Osteocyte (in vitro differentiated cells): ENCODE data around the gene MEGF11. TPM values are rescaled to one million over a fixed set of nuclear protein-coding genes. Genes with fewer than 3 reads are reported as not detected.

ENCODE experiments used
- DNase-seq: peaks from one replicate; pipeline ENCODE4 v3.0.0; 2021; ENCODE audit warnings: mixed read lengths; ENCODE audit not compliant: unreplicated experiment; ENCODE audit errors: extremely low spot score
- H3K27ac Mint-ChIP-seq: one replicate; pipeline ENCODE4 v1.8.0; 2021; ENCODE audit warnings: mild to moderate bottlenecking, mixed read lengths; ENCODE audit not compliant: unreplicated experiment
- H3K27me3 Mint-ChIP-seq: one replicate; pipeline ENCODE4 v1.8.0; 2021; ENCODE audit warnings: mixed read lengths; ENCODE audit not compliant: unreplicated experiment
- H3K36me3 Mint-ChIP-seq: one replicate; pipeline ENCODE4 v1.8.0; 2021; ENCODE audit warnings: mixed read lengths; ENCODE audit not compliant: unreplicated experiment
- H3K4me1 Mint-ChIP-seq: one replicate; pipeline ENCODE4 v1.8.0; 2021; ENCODE audit warnings: mixed read lengths; ENCODE audit not compliant: unreplicated experiment
- H3K4me3 Mint-ChIP-seq: one replicate; pipeline ENCODE4 v1.8.0; 2021; ENCODE audit warnings: mild to moderate bottlenecking, moderate library complexity, mixed read lengths; ENCODE audit not compliant: unreplicated experiment
- H3K9me3 Mint-ChIP-seq: one replicate; pipeline ENCODE4 v1.8.0; 2021; ENCODE audit warnings: mixed read lengths; ENCODE audit not compliant: unreplicated experiment
- total RNA-seq: library from RNA; stranded (reverse); gene quantifications from 2 replicates; pipeline ENCODE4 v1.2.1, GENCODE V29; 2021
- TF ChIP-seq, protein P1 (sequence below): fragments of 200-600 bp; sonication (generic); IDR thresholded peaks from 2 replicates; pipeline ENCODE4 v1.5.0; 2021; ENCODE audit warnings: antibody characterized with exemption, mild to moderate bottlenecking, moderate library complexity

Gene MEGF11
- total RNA-seq, 1 donor from 2014 or later = not detected

GRCh38 chr15:66184492-66184891 lies 69.1 kb downstream of the MEGF11 start:
- H3K36me3 Mint-ChIP-seq = no peaks in the 10 kb centered on the region
- no peaks in the 10 kb centered on the region for H3K9me3 Mint-ChIP-seq
- H3K4me3 Mint-ChIP-seq = no peak overlapping the region
- H3K4me1 Mint-ChIP-seq = no peaks in the 10 kb centered on the region
- peaks cover 80% of the 10 kb centered on the region for H3K27me3 Mint-ChIP-seq
- no peak overlapping the region for H3K27ac Mint-ChIP-seq
- TF ChIP-seq, protein P1, sequence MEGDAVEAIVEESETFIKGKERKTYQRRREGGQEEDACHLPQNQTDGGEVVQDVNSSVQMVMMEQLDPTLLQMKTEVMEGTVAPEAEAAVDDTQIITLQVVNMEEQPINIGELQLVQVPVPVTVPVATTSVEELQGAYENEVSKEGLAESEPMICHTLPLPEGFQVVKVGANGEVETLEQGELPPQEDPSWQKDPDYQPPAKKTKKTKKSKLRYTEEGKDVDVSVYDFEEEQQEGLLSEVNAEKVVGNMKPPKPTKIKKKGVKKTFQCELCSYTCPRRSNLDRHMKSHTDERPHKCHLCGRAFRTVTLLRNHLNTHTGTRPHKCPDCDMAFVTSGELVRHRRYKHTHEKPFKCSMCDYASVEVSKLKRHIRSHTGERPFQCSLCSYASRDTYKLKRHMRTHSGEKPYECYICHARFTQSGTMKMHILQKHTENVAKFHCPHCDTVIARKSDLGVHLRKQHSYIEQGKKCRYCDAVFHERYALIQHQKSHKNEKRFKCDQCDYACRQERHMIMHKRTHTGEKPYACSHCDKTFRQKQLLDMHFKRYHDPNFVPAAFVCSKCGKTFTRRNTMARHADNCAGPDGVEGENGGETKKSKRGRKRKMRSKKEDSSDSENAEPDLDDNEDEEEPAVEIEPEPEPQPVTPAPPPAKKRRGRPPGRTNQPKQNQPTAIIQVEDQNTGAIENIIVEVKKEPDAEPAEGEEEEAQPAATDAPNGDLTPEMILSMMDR = no peak
- no peak for DNase-seq

GRCh38 chr15:66180531-66181097 lies 72.9 kb downstream of the MEGF11 start:
- H3K27me3 Mint-ChIP-seq = peaks cover 77% of the 10 kb centered on the region
- no peaks in the 10 kb centered on the region for H3K9me3 Mint-ChIP-seq
- H3K36me3 Mint-ChIP-seq = no peaks in the 10 kb centered on the region
- no peak overlapping the region for H3K27ac Mint-ChIP-seq
- no peaks in the 10 kb centered on the region for H3K4me1 Mint-ChIP-seq
- TF ChIP-seq, protein P1 = no peak
- no peak for DNase-seq
- no peak overlapping the region for H3K4me3 Mint-ChIP-seq

DNA sequence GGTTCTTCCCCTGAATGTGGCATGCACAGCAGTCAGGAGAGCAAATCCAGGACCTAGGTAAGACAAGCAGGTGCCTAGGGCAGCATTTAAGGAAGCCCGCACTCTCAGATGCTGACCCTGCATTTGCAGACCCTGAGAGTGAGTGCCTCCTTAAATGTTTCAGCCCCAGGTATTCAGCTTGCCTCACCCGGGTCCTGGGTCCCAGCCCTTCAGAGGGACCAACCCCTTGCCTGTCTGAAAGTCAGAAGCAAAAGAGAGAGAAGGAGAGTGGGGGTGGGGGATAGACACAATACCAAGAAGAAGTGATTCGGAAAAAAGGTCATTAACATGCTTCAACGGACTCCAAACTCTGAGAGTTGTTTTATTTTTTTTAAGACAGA lies 75.0 kb downstream of the MEGF11 start:
- DNase-seq = no peak
- no peaks in the 10 kb centered on the region for H3K9me3 Mint-ChIP-seq
- H3K36me3 Mint-ChIP-seq = no peaks in the 10 kb centered on the region
- peaks cover 74% of the 10 kb centered on the region for H3K27me3 Mint-ChIP-seq
- H3K4me1 Mint-ChIP-seq = no peaks in the 10 kb centered on the region
- H3K27ac Mint-ChIP-seq = no peak overlapping the region
- TF ChIP-seq, protein P1 = no peak
- H3K4me3 Mint-ChIP-seq = no peak overlapping the region

DNA sequence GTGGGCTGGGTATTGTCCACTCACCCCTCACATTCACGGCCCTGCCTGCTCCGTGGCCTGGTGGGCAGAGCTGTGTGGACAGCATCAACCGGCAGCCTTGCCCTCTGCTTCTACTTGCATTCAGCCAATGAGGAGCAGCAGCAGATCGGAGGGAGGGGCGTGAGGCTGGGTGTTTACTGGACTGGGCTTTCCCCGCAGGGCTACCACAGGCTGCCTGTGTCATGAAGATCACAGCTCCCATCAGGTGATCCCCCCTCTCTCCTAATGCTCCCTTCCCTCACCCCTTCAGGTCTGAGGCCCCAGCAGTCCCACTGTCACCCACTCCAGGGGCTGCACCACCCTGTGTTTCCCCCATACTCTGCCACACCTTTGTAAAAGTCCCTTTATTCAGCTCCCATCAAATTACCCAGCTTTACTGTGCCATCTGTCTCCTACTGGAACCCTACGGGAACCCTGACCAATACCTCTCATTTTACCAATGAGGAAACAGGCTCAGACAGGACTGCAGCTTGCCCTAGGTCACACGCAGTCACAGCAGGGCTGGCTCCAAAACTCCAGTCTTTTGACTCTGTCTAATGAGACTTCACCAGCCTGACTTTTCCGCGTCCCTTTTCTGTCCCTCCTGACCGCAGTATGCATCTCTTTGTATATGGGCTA lies 81.1 kb downstream of the MEGF11 start:
- Mint-ChIP-seq H3K4me1 (no peaks in the 10 kb centered on the region), H3K27ac (no peak overlapping the region), H3K4me3 (no peak overlapping the region), H3K36me3 (no peaks in the 10 kb centered on the region), H3K9me3 (no peaks in the 10 kb centered on the region), H3K27me3 (peaks cover 50% of the 10 kb centered on the region)
- TF ChIP-seq, protein P1 = no peak
- DNase-seq = no peak

DNA sequence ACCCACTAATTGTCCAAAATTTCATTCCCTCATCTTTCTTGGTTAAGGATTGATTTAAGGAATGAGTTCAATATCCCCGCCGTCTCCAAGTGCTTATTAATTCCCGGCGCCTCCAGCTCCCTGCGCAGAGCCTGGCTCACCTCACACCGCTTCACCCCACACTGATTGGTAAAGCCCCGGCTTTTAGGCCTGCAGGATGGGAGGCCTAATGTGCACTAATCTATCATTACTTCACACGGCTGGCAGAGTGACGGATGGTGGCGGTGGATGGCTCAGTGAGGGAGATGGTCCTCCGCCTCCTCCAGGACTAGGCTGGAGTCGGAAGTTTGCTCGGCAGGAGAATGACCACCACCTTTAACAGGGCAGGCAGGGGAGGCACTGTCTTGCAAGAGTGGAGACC lies 81.7 kb downstream of the MEGF11 start:
- no peaks in the 10 kb centered on the region for H3K4me1 Mint-ChIP-seq
- no peak overlapping the region for H3K4me3 Mint-ChIP-seq
- no peak overlapping the region for H3K27ac Mint-ChIP-seq

More for the DNA sequence above, 81.7 kb downstream of the MEGF11 start:
- DNase-seq = no peak
- Mint-ChIP-seq H3K36me3 (no peaks in the 10 kb centered on the region), H3K9me3 (no peaks in the 10 kb centered on the region), H3K27me3 (peaks cover 48% of the 10 kb centered on the region)
- TF ChIP-seq, protein P1 = no peak
